HepG2 (cell line): ENCODE data around the gene DOK7. TPM values are rescaled to one million over a fixed set of nuclear protein-coding genes. Genes with fewer than 3 reads are reported as not detected.

Experiments
- ARNT ChIP-seq: fragments of 450-650 bp; IDR thresholded peaks from 2 replicates; pipeline ENCODE4 v1.6.1; 2017
- HOXA3 ChIP-seq: sonication (generic); formaldehyde crosslinking; IDR thresholded peaks from 2 replicates; pipeline ENCODE4 v1.5.0; 2020; ENCODE audit warnings: missing genetic modification reagents
- NR2F6 ChIP-seq, 2 experiments: IDR thresholded peaks; 2 replicates each; pipeline ENCODE4 v1.6.1; 2016; ENCODE audit warnings: antibody characterized with exemption in 1 of 2, mild to moderate bottlenecking in 1 of 2
- PLRG1 ChIP-seq: fragments of 450-650 bp; conservative IDR thresholded peaks from 2 replicates; pipeline ENCODE4 v1.6.1; 2016
- polyA plus RNA-seq, 8 experiments: library from polyadenylated mRNA; depleted of rRNA in 3 of 8; stranded (reverse) in 7 of 8; unstranded in 1 of 8; fragments of >200 nt; fragmentation: Illumina TruSeq in 4 of 8; extraction: Trizol in 4 of 8; gene quantifications; 2 replicates each; pipeline versions ENCODE4 v1.2.1 to v1.2.3, GENCODE V29; 2011 to 2016; ENCODE audit warnings: low read depth in 4 of 8, missing spikeins in 1 of 8, mixed read lengths in 1 of 8; ENCODE audit not compliant: insufficient read depth in 1 of 8
- total RNA-seq, 5 experiments: library from RNA; depleted of rRNA; stranded (reverse); fragments of >200 nt; fragmentation: Illumina TruSeq; extraction: Trizol; gene quantifications; 2 replicates each; pipeline ENCODE4 v1.2.3, GENCODE V29; 2016; ENCODE audit warnings: low read depth in 1 of 5
- TF ChIP-seq, protein P1 (sequence below): sonication (generic); formaldehyde crosslinking; IDR thresholded peaks from 2 replicates; pipeline ENCODE4 v1.4.0; 2020; ENCODE audit warnings: mild to moderate bottlenecking, missing genetic modification reagents
- TF ChIP-seq, protein P2 (sequence below): sonication (generic); formaldehyde crosslinking; IDR thresholded peaks from 2 replicates; pipeline ENCODE4 v1.5.0; 2020; ENCODE audit warnings: mild to moderate bottlenecking, missing genetic modification reagents, moderate library complexity
- TF ChIP-seq, protein P3 (sequence below): sonication (generic); formaldehyde crosslinking; IDR thresholded peaks from 2 replicates; pipeline ENCODE4 v1.8.0; 2022; ENCODE audit warnings: mild to moderate bottlenecking, missing genetic modification reagents; ENCODE audit not compliant: insufficient replicate concordance
- TF ChIP-seq, protein P4 (sequence below): sonication (generic); formaldehyde crosslinking; IDR thresholded peaks from 2 replicates; pipeline ENCODE4 v1.5.1; 2020; ENCODE audit warnings: mild to moderate bottlenecking, missing genetic modification reagents, borderline replicate concordance
- TF ChIP-seq, protein P5 (sequence below): IDR thresholded peaks from 2 replicates; pipeline ENCODE4 v1.4.0; 2020; ENCODE audit warnings: mild to moderate bottlenecking, missing genetic modification reagents
- TF ChIP-seq, protein P6 (sequence below): sonication (generic); formaldehyde crosslinking; IDR thresholded peaks from 2 replicates; pipeline ENCODE4 v1.5.0; 2020; ENCODE audit warnings: missing genetic modification reagents

The DOK7 gene
- total and polyA plus RNA-seq, 2 of the 13 experiments (the other 11 are each of a cell fraction or from before 2014, with no cell fraction given): 0.03 to 0.07 TPM

DNA sequence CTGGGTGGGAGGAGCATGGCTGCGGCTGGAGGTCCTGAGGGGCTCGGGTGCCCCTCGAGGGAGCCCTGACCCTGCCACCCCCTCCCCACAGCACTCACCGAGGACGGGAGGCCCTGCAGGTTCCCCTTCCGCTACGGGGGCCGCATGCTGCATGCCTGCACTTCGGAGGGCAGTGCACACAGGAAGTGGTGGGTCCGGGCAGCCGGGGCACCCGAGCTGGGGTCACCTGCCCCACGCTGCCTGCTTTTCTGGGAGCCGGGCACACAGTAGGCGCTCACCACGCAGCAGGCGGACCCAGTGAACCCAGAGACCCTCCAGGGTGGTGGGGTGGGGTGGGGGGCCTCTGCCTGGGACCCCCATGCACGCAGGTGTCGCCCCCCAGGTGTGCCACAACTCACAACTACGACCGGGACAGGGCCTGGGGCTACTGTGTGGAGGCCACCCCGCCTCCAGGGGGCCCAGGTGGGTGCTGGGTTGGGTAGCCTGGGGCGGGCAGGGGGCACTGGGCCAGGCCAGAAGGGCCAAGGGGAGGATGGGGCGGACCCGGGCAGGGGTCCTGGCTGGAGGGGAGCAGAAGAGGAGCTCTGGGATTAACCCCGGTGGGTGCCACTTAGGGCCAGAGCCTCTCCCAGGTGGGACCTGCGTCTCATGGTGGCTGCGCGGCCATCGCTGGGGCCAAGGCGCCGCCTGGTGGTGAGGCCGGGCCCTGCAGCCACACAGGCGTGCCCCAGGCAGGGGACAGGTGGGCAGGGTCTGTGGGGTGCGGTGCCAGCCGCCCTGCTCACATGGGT is 20.0 kb upstream of the DOK7 start (continued):
- TF ChIP-seq, protein P1, sequence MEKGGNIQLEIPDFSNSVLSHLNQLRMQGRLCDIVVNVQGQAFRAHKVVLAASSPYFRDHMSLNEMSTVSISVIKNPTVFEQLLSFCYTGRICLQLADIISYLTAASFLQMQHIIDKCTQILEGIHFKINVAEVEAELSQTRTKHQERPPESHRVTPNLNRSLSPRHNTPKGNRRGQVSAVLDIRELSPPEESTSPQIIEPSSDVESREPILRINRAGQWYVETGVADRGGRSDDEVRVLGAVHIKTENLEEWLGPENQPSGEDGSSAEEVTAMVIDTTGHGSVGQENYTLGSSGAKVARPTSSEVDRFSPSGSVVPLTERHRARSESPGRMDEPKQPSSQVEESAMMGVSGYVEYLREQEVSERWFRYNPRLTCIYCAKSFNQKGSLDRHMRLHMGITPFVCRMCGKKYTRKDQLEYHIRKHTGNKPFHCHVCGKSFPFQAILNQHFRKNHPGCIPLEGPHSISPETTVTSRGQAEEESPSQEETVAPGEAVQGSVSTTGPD (CRISPR knock-in tag): 0 out of 2 replicates have a peak, but pooled peaks have one; percentile 44
- TF ChIP-seq, protein P2, sequence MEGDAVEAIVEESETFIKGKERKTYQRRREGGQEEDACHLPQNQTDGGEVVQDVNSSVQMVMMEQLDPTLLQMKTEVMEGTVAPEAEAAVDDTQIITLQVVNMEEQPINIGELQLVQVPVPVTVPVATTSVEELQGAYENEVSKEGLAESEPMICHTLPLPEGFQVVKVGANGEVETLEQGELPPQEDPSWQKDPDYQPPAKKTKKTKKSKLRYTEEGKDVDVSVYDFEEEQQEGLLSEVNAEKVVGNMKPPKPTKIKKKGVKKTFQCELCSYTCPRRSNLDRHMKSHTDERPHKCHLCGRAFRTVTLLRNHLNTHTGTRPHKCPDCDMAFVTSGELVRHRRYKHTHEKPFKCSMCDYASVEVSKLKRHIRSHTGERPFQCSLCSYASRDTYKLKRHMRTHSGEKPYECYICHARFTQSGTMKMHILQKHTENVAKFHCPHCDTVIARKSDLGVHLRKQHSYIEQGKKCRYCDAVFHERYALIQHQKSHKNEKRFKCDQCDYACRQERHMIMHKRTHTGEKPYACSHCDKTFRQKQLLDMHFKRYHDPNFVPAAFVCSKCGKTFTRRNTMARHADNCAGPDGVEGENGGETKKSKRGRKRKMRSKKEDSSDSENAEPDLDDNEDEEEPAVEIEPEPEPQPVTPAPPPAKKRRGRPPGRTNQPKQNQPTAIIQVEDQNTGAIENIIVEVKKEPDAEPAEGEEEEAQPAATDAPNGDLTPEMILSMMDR (CRISPR knock-in tag): peak; percentile 99
- TF ChIP-seq, protein P3, sequence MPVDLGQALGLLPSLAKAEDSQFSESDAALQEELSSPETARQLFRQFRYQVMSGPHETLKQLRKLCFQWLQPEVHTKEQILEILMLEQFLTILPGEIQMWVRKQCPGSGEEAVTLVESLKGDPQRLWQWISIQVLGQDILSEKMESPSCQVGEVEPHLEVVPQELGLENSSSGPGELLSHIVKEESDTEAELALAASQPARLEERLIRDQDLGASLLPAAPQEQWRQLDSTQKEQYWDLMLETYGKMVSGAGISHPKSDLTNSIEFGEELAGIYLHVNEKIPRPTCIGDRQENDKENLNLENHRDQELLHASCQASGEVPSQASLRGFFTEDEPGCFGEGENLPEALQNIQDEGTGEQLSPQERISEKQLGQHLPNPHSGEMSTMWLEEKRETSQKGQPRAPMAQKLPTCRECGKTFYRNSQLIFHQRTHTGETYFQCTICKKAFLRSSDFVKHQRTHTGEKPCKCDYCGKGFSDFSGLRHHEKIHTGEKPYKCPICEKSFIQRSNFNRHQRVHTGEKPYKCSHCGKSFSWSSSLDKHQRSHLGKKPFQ (CRISPR knock-in tag): peak; percentile 52
- TF ChIP-seq PLRG1 (no peak), ARNT (no peak), HOXA3 (CRISPR knock-in tag) (peak; percentile 54; the same call in 1 of the 2 replicates), NR2F6 (IDR thresholded peaks at IDR 0.05) (no peak; the same call in 1 of the 2 replicates), NR2F6 (CRISPR knock-in tag; IDR thresholded peaks at IDR 0.05) (peak; percentile 33; the same call in 1 of the 2 replicates)
- TF ChIP-seq, protein P4, sequence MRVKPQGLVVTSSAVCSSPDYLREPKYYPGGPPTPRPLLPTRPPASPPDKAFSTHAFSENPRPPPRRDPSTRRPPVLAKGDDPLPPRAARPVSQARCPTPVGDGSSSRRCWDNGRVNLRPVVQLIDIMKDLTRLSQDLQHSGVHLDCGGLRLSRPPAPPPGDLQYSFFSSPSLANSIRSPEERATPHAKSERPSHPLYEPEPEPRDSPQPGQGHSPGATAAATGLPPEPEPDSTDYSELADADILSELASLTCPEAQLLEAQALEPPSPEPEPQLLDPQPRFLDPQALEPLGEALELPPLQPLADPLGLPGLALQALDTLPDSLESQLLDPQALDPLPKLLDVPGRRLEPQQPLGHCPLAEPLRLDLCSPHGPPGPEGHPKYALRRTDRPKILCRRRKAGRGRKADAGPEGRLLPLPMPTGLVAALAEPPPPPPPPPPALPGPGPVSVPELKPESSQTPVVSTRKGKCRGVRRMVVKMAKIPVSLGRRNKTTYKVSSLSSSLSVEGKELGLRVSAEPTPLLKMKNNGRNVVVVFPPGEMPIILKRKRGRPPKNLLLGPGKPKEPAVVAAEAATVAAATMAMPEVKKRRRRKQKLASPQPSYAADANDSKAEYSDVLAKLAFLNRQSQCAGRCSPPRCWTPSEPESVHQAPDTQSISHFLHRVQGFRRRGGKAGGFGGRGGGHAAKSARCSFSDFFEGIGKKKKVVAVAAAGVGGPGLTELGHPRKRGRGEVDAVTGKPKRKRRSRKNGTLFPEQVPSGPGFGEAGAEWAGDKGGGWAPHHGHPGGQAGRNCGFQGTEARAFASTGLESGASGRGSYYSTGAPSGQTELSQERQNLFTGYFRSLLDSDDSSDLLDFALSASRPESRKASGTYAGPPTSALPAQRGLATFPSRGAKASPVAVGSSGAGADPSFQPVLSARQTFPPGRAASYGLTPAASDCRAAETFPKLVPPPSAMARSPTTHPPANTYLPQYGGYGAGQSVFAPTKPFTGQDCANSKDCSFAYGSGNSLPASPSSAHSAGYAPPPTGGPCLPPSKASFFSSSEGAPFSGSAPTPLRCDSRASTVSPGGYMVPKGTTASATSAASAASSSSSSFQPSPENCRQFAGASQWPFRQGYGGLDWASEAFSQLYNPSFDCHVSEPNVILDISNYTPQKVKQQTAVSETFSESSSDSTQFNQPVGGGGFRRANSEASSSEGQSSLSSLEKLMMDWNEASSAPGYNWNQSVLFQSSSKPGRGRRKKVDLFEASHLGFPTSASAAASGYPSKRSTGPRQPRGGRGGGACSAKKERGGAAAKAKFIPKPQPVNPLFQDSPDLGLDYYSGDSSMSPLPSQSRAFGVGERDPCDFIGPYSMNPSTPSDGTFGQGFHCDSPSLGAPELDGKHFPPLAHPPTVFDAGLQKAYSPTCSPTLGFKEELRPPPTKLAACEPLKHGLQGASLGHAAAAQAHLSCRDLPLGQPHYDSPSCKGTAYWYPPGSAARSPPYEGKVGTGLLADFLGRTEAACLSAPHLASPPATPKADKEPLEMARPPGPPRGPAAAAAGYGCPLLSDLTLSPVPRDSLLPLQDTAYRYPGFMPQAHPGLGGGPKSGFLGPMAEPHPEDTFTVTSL: no peak
- TF ChIP-seq, protein P5, sequence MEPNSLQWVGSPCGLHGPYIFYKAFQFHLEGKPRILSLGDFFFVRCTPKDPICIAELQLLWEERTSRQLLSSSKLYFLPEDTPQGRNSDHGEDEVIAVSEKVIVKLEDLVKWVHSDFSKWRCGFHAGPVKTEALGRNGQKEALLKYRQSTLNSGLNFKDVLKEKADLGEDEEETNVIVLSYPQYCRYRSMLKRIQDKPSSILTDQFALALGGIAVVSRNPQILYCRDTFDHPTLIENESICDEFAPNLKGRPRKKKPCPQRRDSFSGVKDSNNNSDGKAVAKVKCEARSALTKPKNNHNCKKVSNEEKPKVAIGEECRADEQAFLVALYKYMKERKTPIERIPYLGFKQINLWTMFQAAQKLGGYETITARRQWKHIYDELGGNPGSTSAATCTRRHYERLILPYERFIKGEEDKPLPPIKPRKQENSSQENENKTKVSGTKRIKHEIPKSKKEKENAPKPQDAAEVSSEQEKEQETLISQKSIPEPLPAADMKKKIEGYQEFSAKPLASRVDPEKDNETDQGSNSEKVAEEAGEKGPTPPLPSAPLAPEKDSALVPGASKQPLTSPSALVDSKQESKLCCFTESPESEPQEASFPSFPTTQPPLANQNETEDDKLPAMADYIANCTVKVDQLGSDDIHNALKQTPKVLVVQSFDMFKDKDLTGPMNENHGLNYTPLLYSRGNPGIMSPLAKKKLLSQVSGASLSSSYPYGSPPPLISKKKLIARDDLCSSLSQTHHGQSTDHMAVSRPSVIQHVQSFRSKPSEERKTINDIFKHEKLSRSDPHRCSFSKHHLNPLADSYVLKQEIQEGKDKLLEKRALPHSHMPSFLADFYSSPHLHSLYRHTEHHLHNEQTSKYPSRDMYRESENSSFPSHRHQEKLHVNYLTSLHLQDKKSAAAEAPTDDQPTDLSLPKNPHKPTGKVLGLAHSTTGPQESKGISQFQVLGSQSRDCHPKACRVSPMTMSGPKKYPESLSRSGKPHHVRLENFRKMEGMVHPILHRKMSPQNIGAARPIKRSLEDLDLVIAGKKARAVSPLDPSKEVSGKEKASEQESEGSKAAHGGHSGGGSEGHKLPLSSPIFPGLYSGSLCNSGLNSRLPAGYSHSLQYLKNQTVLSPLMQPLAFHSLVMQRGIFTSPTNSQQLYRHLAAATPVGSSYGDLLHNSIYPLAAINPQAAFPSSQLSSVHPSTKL: peak; percentile 13; the same call in 1 of the 2 replicates
- TF ChIP-seq, protein P6, sequence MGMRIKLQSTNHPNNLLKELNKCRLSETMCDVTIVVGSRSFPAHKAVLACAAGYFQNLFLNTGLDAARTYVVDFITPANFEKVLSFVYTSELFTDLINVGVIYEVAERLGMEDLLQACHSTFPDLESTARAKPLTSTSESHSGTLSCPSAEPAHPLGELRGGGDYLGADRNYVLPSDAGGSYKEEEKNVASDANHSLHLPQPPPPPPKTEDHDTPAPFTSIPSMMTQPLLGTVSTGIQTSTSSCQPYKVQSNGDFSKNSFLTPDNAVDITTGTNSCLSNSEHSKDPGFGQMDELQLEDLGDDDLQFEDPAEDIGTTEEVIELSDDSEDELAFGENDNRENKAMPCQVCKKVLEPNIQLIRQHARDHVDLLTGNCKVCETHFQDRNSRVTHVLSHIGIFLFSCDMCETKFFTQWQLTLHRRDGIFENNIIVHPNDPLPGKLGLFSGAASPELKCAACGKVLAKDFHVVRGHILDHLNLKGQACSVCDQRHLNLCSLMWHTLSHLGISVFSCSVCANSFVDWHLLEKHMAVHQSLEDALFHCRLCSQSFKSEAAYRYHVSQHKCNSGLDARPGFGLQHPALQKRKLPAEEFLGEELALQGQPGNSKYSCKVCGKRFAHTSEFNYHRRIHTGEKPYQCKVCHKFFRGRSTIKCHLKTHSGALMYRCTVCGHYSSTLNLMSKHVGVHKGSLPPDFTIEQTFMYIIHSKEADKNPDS (CRISPR knock-in tag): no peak
